ENCODE results near the gene WDPCP. TPM values are rescaled to one million over a fixed set of nuclear protein-coding genes. Genes with fewer than 3 reads are reported as not detected.
"Not testable (repeated sequence)": the region's sequence is repeated elsewhere in the genome, so short reads cannot be mapped to it uniquely, and the experiment has no call there.

WDPCP gene
- total and polyA plus RNA-seq, 2 donors, result 3.8 to 49.2 TPM

GRCh38 chr2:63436488-63436887 lies 151.8 kb downstream of the WDPCP start:
- no peak overlapping the region for H3K4me3 ChIP-seq (ENCODE audit: low read depth, low read length)
- no peak for DNase-seq (ENCODE audit: extremely low spot score)
- no peaks in the 10 kb centered on the region for H3K4me1 ChIP-seq (ENCODE audit: insufficient read depth)
- no peak overlapping the region for H3K27ac ChIP-seq (ENCODE audit: low read depth)
- H3K36me3 ChIP-seq (ENCODE audit: insufficient read depth), result no peaks in the 10 kb centered on the region

GRCh38 chr2:63435070-63435469 lies 153.2 kb downstream of the WDPCP start:
- no peaks in the 10 kb centered on the region for H3K36me3 ChIP-seq (ENCODE audit: insufficient read depth)
- DNase-seq (ENCODE audit: extremely low spot score), result no peak
- no peaks in the 10 kb centered on the region for H3K4me1 ChIP-seq (ENCODE audit: insufficient read depth)
- 86% methylated on average over 1 of the region's 1 CpG for WGBS
- H3K4me3 ChIP-seq (ENCODE audit: low read depth, low read length), result no peak overlapping the region
- H3K27ac ChIP-seq (ENCODE audit: low read depth), result no peak overlapping the region

GRCh38 chr2:63434024-63435001 lies 154.0 kb downstream of the WDPCP start:
- H3K36me3 ChIP-seq (ENCODE audit: insufficient read depth), result no peaks in the 10 kb centered on the region
- no peak overlapping the region for H3K27ac ChIP-seq (ENCODE audit: low read depth)
- WGBS, result 79% methylated on average over 12 of the region's 12 CpGs
- no peak overlapping the region for H3K4me3 ChIP-seq (ENCODE audit: low read depth, low read length)
- H3K4me1 ChIP-seq (ENCODE audit: insufficient read depth), result no peaks in the 10 kb centered on the region
- DNase-seq (ENCODE audit: extremely low spot score), result no peak

- Histone ChIP-seq H3K36me3 (ENCODE audit: insufficient read depth) (no peaks in the 10 kb centered on the region), H3K27ac (ENCODE audit: low read depth) (no peak overlapping the region), H3K4me3 (ENCODE audit: low read depth, low read length) (no peak overlapping the region), H3K4me1 (ENCODE audit: insufficient read depth) (no peaks in the 10 kb centered on the region)
- DNase-seq (ENCODE audit: extremely low spot score), result no peak
These were observed 155.9 kb downstream of the WDPCP start for GRCh38 chr2:63432373-63432772.

- DNase-seq (ENCODE audit: extremely low spot score), result no peak
- Histone ChIP-seq H3K36me3 (ENCODE audit: insufficient read depth) (no peaks in the 10 kb centered on the region), H3K27ac (ENCODE audit: low read depth) (no peak overlapping the region), H3K4me3 (ENCODE audit: low read depth, low read length) (no peak overlapping the region), H3K4me1 (ENCODE audit: insufficient read depth) (no peaks in the 10 kb centered on the region)
These were observed 162.7 kb downstream of the WDPCP start for GRCh38 chr2:63425606-63426005.

GRCh38 chr2:63425079-63425416 lies 163.2 kb downstream of the WDPCP start:
- Histone ChIP-seq H3K4me1 (ENCODE audit: insufficient read depth) (no peaks in the 10 kb centered on the region), H3K27ac (ENCODE audit: low read depth) (no peak overlapping the region), H3K36me3 (ENCODE audit: insufficient read depth) (no peaks in the 10 kb centered on the region), H3K4me3 (ENCODE audit: low read depth, low read length) (no peak overlapping the region)
- 84% methylated on average over 4 of the region's 4 CpGs for WGBS
- DNase-seq (ENCODE audit: extremely low spot score), result no peak

GRCh38 chr2:63424329-63425078 lies 163.8 kb downstream of the WDPCP start:
- Histone ChIP-seq H3K4me1 (ENCODE audit: insufficient read depth) (no peaks in the 10 kb centered on the region), H3K4me3 (ENCODE audit: low read depth, low read length) (no peak overlapping the region), H3K36me3 (ENCODE audit: insufficient read depth) (no peaks in the 10 kb centered on the region), H3K27ac (ENCODE audit: low read depth) (no peak overlapping the region)
- 80% methylated on average over 15 of the region's 15 CpGs for WGBS
- no peak for DNase-seq (ENCODE audit: extremely low spot score)

- no peak for DNase-seq (ENCODE audit: extremely low spot score)
- Histone ChIP-seq H3K36me3 (ENCODE audit: insufficient read depth) (no peaks in the 10 kb centered on the region), H3K27ac (ENCODE audit: low read depth) (no peak overlapping the region), H3K4me1 (ENCODE audit: insufficient read depth) (no peaks in the 10 kb centered on the region), H3K4me3 (ENCODE audit: low read depth, low read length) (no peak overlapping the region)
- 84% methylated on average over 1 of the region's 1 CpG for WGBS
These were observed 165.7 kb downstream of the WDPCP start for GRCh38 chr2:63422556-63422955.

GRCh38 chr2:63408530-63408929 lies 179.7 kb downstream of the WDPCP start:
- Histone ChIP-seq H3K4me3 (ENCODE audit: low read depth, low read length) (no peak overlapping the region), H3K27ac (ENCODE audit: low read depth) (no peak overlapping the region), H3K36me3 (ENCODE audit: insufficient read depth) (no peaks in the 10 kb centered on the region), H3K4me1 (ENCODE audit: insufficient read depth) (no peaks in the 10 kb centered on the region)
- 93% methylated on average over 5 of the region's 5 CpGs for WGBS
- no peak for DNase-seq (ENCODE audit: extremely low spot score)

- Histone ChIP-seq H3K4me1 (ENCODE audit: insufficient read depth) (no peaks in the 10 kb centered on the region), H3K27ac (ENCODE audit: low read depth) (no peak overlapping the region), H3K36me3 (ENCODE audit: insufficient read depth) (no peaks in the 10 kb centered on the region), H3K4me3 (ENCODE audit: low read depth, low read length) (no peak overlapping the region)
- 85% methylated on average over 1 of the region's 1 CpG for WGBS
- no peak for DNase-seq (ENCODE audit: extremely low spot score)
These were observed 181.6 kb downstream of the WDPCP start for GRCh38 chr2:63406641-63407040.

- H3K27ac ChIP-seq (ENCODE audit: low read depth), result no peak overlapping the region
- H3K4me3 ChIP-seq (ENCODE audit: low read depth, low read length), result no peak overlapping the region
- no peak for DNase-seq (ENCODE audit: extremely low spot score)
- H3K4me1 ChIP-seq (ENCODE audit: insufficient read depth), result no peaks in the 10 kb centered on the region
- no peaks in the 10 kb centered on the region for H3K36me3 ChIP-seq (ENCODE audit: insufficient read depth)
These were observed 184.5 kb downstream of the WDPCP start for GRCh38 chr2:63403820-63404219.

GRCh38 chr2:63402889-63403288 lies 185.4 kb downstream of the WDPCP start:
- H3K27ac ChIP-seq (ENCODE audit: low read depth); H3K4me1 ChIP-seq (ENCODE audit: insufficient read depth); H3K36me3 ChIP-seq (ENCODE audit: insufficient read depth); H3K4me3 ChIP-seq (ENCODE audit: low read depth, low read length); DNase-seq (ENCODE audit: extremely low spot score): not testable (repeated sequence)
- WGBS, result 83% methylated on average over 3 of the region's 3 CpGs

GRCh38 chr2:63399156-63399555 lies 189.1 kb downstream of the WDPCP start:
- H3K4me3 ChIP-seq (ENCODE audit: low read depth, low read length), result no peak overlapping the region
- H3K27ac ChIP-seq (ENCODE audit: low read depth), result no peak overlapping the region
- no peaks in the 10 kb centered on the region for H3K4me1 ChIP-seq (ENCODE audit: insufficient read depth)
- DNase-seq (ENCODE audit: extremely low spot score), result no peak
- H3K36me3 ChIP-seq (ENCODE audit: insufficient read depth), result no peaks in the 10 kb centered on the region

- Histone ChIP-seq H3K36me3 (ENCODE audit: insufficient read depth) (no peaks in the 10 kb centered on the region), H3K27ac (ENCODE audit: low read depth) (no peak overlapping the region), H3K4me3 (ENCODE audit: low read depth, low read length) (no peak overlapping the region), H3K4me1 (ENCODE audit: insufficient read depth) (no peaks in the 10 kb centered on the region)
- WGBS, result 88% methylated on average over 4 of the region's 4 CpGs
- DNase-seq (ENCODE audit: extremely low spot score), result no peak
These were observed 208.8 kb downstream of the WDPCP start for GRCh38 chr2:63379451-63379850.

Measured in urinary bladder (tissue), 4 donors.